HepG2 (cell line): ENCODE measurements around the gene ARRDC1. TPM values are rescaled to one million over a fixed set of nuclear protein-coding genes. Genes with fewer than 3 reads are reported as not detected.

Source experiments
- ATAC-seq: fragments of 200-7000 bp; cut with Tn5 transposase; 3 replicates; pipeline ENCODE4 v1.9.1; 2020; ENCODE audit warnings: mild to moderate bottlenecking, moderate library complexity
- BruUV-seq: library from RNA; stranded (reverse); fragments of 400-500 nt; replicated peaks from 2 replicates; lab custom pipeline; 2021; lab: Mats Ljungman, UMichigan
- CTCF ChIA-PET: fragments of 300-600 bp; formaldehyde crosslinking; extraction: SDS; loops from one replicate; lab custom pipeline; 2021; ENCODE audit warnings: low total read pairs, inconsistent platforms, low intra/inter-chr PET ratio; lab: Yijun Ruan, JAX
- POLR2A ChIA-PET: fragments of 350-600 bp; sonication (Branson Sonifier 250); formaldehyde crosslinking; loops from one replicate; lab custom pipeline; 2020; ENCODE audit warnings: antibody characterized with exemption, inconsistent platforms; lab: Yijun Ruan, JAX
- DNase-seq: peaks from one replicate; pipeline ENCODE4 v3.0.0-alpha.2; 2015; ENCODE audit warnings: low spot score
- FAIRE-seq: peaks from 3 replicates; lab custom pipeline; 2011; peaks lifted over from hg19 to GRCh38; lab: Jason Lieb, UNC
- H2AFZ ChIP-seq: one replicate; pipeline ENCODE4 v1.6.1; 2011; ENCODE audit warnings: low read length, inconsistent platforms
- H3K27ac ChIP-seq: fragments of 300-600 bp; 3 replicates; pipeline ENCODE4 v1.8.0; 2011; ENCODE audit warnings: mixed run types, mild to moderate bottlenecking, mixed read lengths, low read length, inconsistent platforms; ENCODE audit not compliant: insufficient read depth; ENCODE audit errors: extremely low read length
- H3K27me3 ChIP-seq, 2 experiments: fragments of 200-600 bp in 1 of 2; 2 replicates in 1 of 2; 3 replicates in 1 of 2; pipeline versions ENCODE4 v1.6.0 to v1.8.0; 2011; ENCODE audit warnings: low read length in 2 of 2, mild to moderate bottlenecking in 2 of 2, moderate library complexity in 2 of 2, inconsistent platforms in 1 of 2; ENCODE audit not compliant: insufficient read depth in 2 of 2, control insufficient read depth in 1 of 2
- H3K36me3 ChIP-seq, 2 experiments: fragments of 200-600 bp in 1 of 2; replicated peaks in 1 of 2; 2 replicates in 1 of 2; 3 replicates in 1 of 2; pipeline versions ENCODE4 v1.5.1 to v1.8.0; 2011; ENCODE audit warnings: low read length in 2 of 2, inconsistent platforms in 1 of 2; ENCODE audit not compliant: insufficient read depth in 2 of 2, control insufficient read depth in 1 of 2
- H3K4me1 ChIP-seq: 2 replicates; pipeline ENCODE4 v1.5.1; 2012; ENCODE audit warnings: low read length, inconsistent platforms; ENCODE audit not compliant: insufficient read depth
- H3K4me2 ChIP-seq: 2 replicates; pipeline ENCODE4 v1.6.0; 2011; ENCODE audit warnings: low read depth, low read length, inconsistent platforms
- H3K4me3 ChIP-seq, 3 experiments: fragments of 200-600 bp in 1 of 3; sonication (generic), shearing (Covaris generic) in 1 of 3; replicated peaks in 1 of 3; 2 replicates each; pipeline ENCODE4 v1.5.1; 2011 to 2016; ENCODE audit warnings: low read length in 3 of 3, inconsistent platforms in 2 of 3, low read depth in 2 of 3, mild to moderate bottlenecking in 2 of 3, control low read depth in 1 of 3, mixed read lengths in 1 of 3; ENCODE audit not compliant: insufficient read depth in 1 of 3
- H3K79me2 ChIP-seq: one replicate; pipeline ENCODE4 v1.6.1; 2011; ENCODE audit warnings: low read length, inconsistent platforms; ENCODE audit not compliant: insufficient read depth
- H3K9ac ChIP-seq: 2 replicates; pipeline ENCODE4 v1.6.0; 2011; ENCODE audit warnings: mild to moderate bottlenecking, low read depth, low read length, inconsistent platforms; ENCODE audit not compliant: insufficient read depth
- H3K9me3 ChIP-seq: 2 replicates; pipeline ENCODE4 v1.5.1; 2012; ENCODE audit warnings: mild to moderate bottlenecking, low read length
- H4K20me1 ChIP-seq: 2 replicates; pipeline ENCODE4 v1.6.0; 2011; ENCODE audit warnings: inconsistent platforms, mild to moderate bottlenecking, low read length, moderate library complexity; ENCODE audit not compliant: insufficient read depth
- FOSL2 ChIP-seq: sonication (generic); formaldehyde crosslinking; IDR thresholded peaks from 2 replicates; pipeline ENCODE4 v1.4.0; 2020; ENCODE audit warnings: missing genetic modification reagents
- RFX1 ChIP-seq: fragments of 450-650 bp; IDR thresholded peaks from 2 replicates; pipeline ENCODE4 v1.6.1; 2017
- RFX3 ChIP-seq: IDR thresholded peaks from 2 replicates; pipeline ENCODE4 v1.6.1; 2016; ENCODE audit warnings: missing biosample characterization, missing genetic modification reagents
- RFX5 ChIP-seq: IDR thresholded peaks from 2 replicates; pipeline ENCODE4 v1.6.1; 2011; ENCODE audit warnings: low read depth, low read length, improper control_type of control experiment
- ZBTB34 ChIP-seq: sonication (generic); formaldehyde crosslinking; IDR thresholded peaks from 2 replicates; pipeline ENCODE4 v1.8.0; 2022; ENCODE audit warnings: mild to moderate bottlenecking, missing genetic modification reagents
- ZKSCAN8 ChIP-seq: IDR thresholded peaks from 2 replicates; pipeline ENCODE4 v1.6.1; 2016; ENCODE audit warnings: borderline replicate concordance, missing genetic modification reagents, missing compliant biosample characterization
- ZNF121 ChIP-seq: sonication (generic); formaldehyde crosslinking; IDR thresholded peaks from 2 replicates; pipeline ENCODE4 v1.5.0; 2020; ENCODE audit warnings: mild to moderate bottlenecking, missing genetic modification reagents
- ZSCAN20 ChIP-seq: sonication (generic); formaldehyde crosslinking; IDR thresholded peaks from 2 replicates; pipeline ENCODE4 v1.4.0; 2020; ENCODE audit warnings: missing genetic modification reagents, mild to moderate bottlenecking, borderline replicate concordance
- WGBS: methylation state at CpG from one replicate; pipeline ENCODE4 v1.1.6; 2017; ENCODE audit warnings: low lambda C conversion rate; 5-methylcytosine and 5-hydroxymethylcytosine counted together
- in situ Hi-C: cut with HindIII; loops from 2 replicates; pipeline ENCODE4 v1.10.0; 2017; ENCODE audit warnings: low pct_unique_long_range_greater_than_20kb; ENCODE audit not compliant: extremely low pct_ligation_motif_present
- intact Hi-C: fragments of 100-400 bp; cut with micrococcal nuclease; formaldehyde crosslinking; loops from one replicate; pipeline ENCODE4 v1.10.0; 2022; ENCODE audit not compliant: unreplicated experiment
- polyA plus RNA-seq, 8 experiments: library from polyadenylated mRNA; depleted of rRNA in 3 of 8; stranded (reverse) in 7 of 8; unstranded in 1 of 8; fragments of >200 nt; fragmentation: Illumina TruSeq in 4 of 8; extraction: Trizol in 4 of 8; gene quantifications; 2 replicates each; pipeline versions ENCODE4 v1.2.1 to v1.2.3, GENCODE V29; 2011 to 2016; ENCODE audit warnings: low read depth in 4 of 8, missing spikeins in 1 of 8, mixed read lengths in 1 of 8; ENCODE audit not compliant: insufficient read depth in 1 of 8
- total RNA-seq, 5 experiments: library from RNA; depleted of rRNA; stranded (reverse); fragments of >200 nt; fragmentation: Illumina TruSeq; extraction: Trizol; gene quantifications; 2 replicates each; pipeline ENCODE4 v1.2.3, GENCODE V29; 2016; ENCODE audit warnings: low read depth in 1 of 5

The ARRDC1 gene
- total and polyA plus RNA-seq, 2 of the 13 experiments (the other 11 are each of a cell fraction or from before 2014, with no cell fraction given), result 21.7 to 44.4 TPM

GRCh38 chr9:137630679-137631078, 25.2 kb downstream of the ARRDC1 start:
- in situ Hi-C loops (no loop called here), intact Hi-C loops (no loop called here)
- ATAC-seq (no peak; the same call in 2 of the 3 replicates), DNase-seq (no peak), FAIRE-seq (no peak)
- Histone ChIP-seq H3K4me1 (peaks cover 35% of the 10 kb centered on the region), H3K27me3 (no peaks in the 10 kb centered on the region), H3K27ac (no peak overlapping the region), H3K4me2 (no peak overlapping the region), H3K9me3 (no peaks in the 10 kb centered on the region), H2AFZ (no peak overlapping the region), H3K9ac (no peak overlapping the region), H3K79me2 (peaks cover 81% of the 10 kb centered on the region), H3K36me3 (peaks cover 0 to 1% of the 10 kb centered on the region in 2 experiments; a peak in 2 of 5 replicates), H4K20me1 (peaks cover 25% of the 10 kb centered on the region), H3K4me3 (no peak overlapping the region)
- no TSS peak for BruUV-seq
- peak; percentile 29; the same call in 1 of the 2 replicates for TF ChIP-seq RFX5
- no peak for TF ChIP-seq ZSCAN20 (CRISPR knock-in tag)
- no peak for TF ChIP-seq ZKSCAN8 (CRISPR knock-in tag)
- TF ChIP-seq RFX3 (CRISPR knock-in tag), result peak; percentile 55; the same call in 1 of the 2 replicates
- TF ChIP-seq RFX1, result peak; percentile 67
- WGBS, result 93% methylated on average over 4 of the region's 4 CpGs
- POLR2A ChIA-PET, result no interaction called here
- CTCF ChIA-PET, result no interaction called here

- no peak overlapping the region for H3K4me3 ChIP-seq
- no peak; the same call in 2 of the 3 replicates for ATAC-seq
- POLR2A ChIA-PET, result no interaction called here
- H2AFZ ChIP-seq, result no peak overlapping the region
- no peaks in the 10 kb centered on the region for H3K27me3 ChIP-seq
- CTCF ChIA-PET, result no interaction called here
- no peak overlapping the region for H3K9ac ChIP-seq
- in situ Hi-C loops, result no loop called here
- no peak for DNase-seq
- no peaks in the 10 kb centered on the region for H3K9me3 ChIP-seq
- no peak for TF ChIP-seq FOSL2 (CRISPR knock-in tag)
- no peak for TF ChIP-seq ZBTB34 (CRISPR knock-in tag)
- TF ChIP-seq ZNF121 (CRISPR knock-in tag), result peak; percentile 92
- H3K79me2 ChIP-seq, result peaks cover 82% of the 10 kb centered on the region
- no peak for FAIRE-seq
- peaks cover 25% of the 10 kb centered on the region for H4K20me1 ChIP-seq
- intact Hi-C loops, result no loop called here
- no peak overlapping the region for H3K27ac ChIP-seq
- no peak overlapping the region for H3K4me2 ChIP-seq
- peaks cover 0 to 1% of the 10 kb centered on the region in 2 experiments; a peak in 2 of 5 replicates for H3K36me3 ChIP-seq
- H3K4me1 ChIP-seq, result peaks cover 35% of the 10 kb centered on the region
- WGBS, result 74% methylated on average over 16 of the region's 16 CpGs
- BruUV-seq, result no TSS peak
Observed at GRCh38 chr9:137631345-137632229, 26.1 kb downstream of the ARRDC1 start.
